ENCODE data around the gene CAMTA1.

The CAMTA1 gene

GRCh38 chr1:7768583-7768982 is 983.3 kb downstream of the CAMTA1 start:
- H3K4me3 ChIP-seq (ENCODE audit: low read depth, low read length) = no peak overlapping the region
- DNase-seq (ENCODE audit: low read depth) = no peak
- TF ChIP-seq CTCF (IDR thresholded peaks at IDR 0.05; ENCODE audit: low read depth, low read length, missing control alignments) = no peak

DNA sequence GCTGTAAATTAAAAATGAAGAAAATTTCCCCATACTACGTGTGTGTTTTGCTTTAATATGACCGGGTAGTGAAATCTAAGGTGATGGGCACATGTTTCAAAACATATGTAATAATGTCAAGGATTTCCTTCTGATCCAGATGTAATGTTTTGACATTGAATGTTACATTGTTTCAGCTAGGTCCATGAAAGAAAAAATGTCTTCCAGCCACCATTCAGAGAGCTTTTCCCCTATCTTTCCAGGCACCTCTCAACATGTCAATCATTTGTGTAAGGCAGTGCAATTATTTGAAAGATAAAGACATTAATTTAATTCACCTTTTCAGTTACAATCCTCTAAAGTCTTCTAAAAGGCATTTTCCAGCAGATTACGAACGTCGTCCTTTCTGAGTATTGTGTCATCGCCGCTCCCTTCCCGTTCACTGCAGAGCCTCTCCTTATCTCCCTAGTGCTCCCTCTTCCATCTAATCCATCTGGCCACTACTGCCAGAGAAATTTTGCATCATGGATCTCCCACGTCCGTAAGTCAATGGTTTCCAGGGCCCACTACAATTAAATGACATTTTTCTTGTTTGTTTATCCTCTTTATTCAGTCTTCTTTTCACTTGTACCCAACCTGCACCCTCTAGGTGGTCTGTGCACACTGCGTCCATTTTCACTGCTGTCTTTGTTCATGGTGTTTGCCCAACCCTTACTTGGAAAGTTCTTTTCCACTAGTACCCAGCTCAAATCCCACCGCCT is 984.6 kb downstream of the CAMTA1 start:
- no peak for DNase-seq (ENCODE audit: low read depth)
- H3K4me3 ChIP-seq (ENCODE audit: low read depth, low read length) = no peak overlapping the region
- no peak for TF ChIP-seq CTCF (IDR thresholded peaks at IDR 0.05; ENCODE audit: low read depth, low read length, missing control alignments)

DNA sequence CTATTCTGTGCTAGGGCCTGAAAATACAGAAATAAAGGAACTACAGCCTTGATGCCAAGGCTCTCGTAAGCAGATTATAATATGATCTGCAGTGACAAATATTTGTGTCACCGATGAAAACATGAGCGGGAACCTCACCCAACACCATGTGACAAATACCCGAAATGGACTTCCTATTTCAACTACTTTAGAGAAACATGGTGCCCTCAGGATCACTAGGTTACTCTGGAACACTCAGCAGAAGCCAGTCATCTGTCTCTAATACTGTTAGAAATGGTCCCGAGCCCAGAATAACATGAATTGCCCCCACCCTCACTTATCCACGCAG is 985.4 kb downstream of the CAMTA1 start:
- no peak for TF ChIP-seq CTCF (IDR thresholded peaks at IDR 0.05; ENCODE audit: low read depth, low read length, missing control alignments)
- peak overlapping the region; percentile 72 for H3K4me3 ChIP-seq (ENCODE audit: low read depth, low read length)
- DNase-seq (ENCODE audit: low read depth) = no peak

DNA sequence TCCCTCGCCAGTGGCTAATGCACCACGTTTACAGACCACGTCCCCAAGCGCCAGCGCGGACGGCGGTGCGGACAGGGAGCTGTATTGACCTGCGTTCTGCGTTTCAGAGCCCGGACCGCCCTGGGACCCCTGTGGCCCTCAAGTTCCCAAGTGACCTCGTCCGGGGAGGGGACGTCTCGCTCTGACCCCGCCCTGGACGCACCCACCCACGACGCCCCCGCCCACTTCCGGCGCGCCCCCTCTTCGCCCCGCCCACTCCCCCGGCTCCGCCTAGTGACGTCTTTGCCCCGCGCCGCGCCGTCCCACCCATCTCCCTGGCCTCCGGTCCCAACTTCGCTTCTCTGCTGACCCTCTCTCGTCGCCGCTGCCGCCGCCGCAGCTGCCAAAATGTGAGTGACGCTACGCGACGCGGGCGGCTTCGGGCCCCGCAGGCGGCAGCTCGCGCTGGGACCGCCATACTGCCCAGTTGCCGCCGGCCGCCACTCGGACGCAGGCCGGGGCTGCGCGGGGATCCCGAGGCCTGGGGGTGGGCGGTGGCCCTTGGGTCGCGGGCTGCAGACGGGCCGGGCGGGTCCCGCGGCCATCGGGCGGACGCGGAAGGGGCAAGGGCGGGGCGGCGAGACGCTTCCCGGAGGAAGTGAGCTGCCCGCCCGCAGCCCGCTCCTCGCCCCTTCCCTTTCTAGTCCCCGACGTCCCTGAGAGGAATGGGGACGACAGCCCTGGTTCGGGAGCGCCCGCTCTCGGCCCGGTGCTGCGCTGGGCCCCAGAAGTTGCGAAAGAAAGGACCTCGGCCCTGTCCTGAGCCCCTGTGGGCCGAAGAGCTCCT is 986.0 kb downstream of the CAMTA1 start, which contains the start of gene VAMP3:
Gene VAMP3, plus strand, starts transcription at position 300 of the 826 bp plus-strand sequence. Its CDS starts 88 bp downstream, at position 388.
- TF ChIP-seq CTCF (IDR thresholded peaks at IDR 0.05; ENCODE audit: low read depth, low read length, missing control alignments) = no peak
- H3K4me3 ChIP-seq (ENCODE audit: low read depth, low read length) = peak within 1 kb of the TSS; percentile 72
- no peak for DNase-seq (ENCODE audit: low read depth)

- TF ChIP-seq CTCF (IDR thresholded peaks at IDR 0.05; ENCODE audit: low read depth, low read length, missing control alignments) = no peak
- peak overlapping the region; percentile 72 for H3K4me3 ChIP-seq (ENCODE audit: low read depth, low read length)
- no peak for DNase-seq (ENCODE audit: low read depth)
These were observed 986.6 kb downstream of the CAMTA1 start for GRCh38 chr1:7771823-7772299.

DNA sequence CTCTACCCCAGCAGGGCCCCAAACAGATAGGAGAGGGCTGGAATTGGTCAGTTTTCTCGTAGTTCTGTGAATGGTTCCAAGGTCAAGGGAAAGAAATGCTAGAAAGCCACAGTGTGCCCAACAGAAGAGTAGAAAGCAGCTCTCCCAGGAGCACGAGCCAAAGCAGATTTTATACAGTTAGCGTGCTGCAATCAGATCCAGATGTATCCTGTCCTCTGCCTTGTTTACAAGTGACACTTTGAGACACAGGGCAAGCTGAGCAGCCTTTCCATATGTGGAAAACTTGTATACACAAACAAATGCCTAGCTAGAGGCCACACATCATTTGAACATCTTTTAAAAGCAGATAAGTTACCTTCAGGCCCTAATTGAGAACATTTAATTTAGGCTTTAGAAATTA is 992.3 kb downstream of the CAMTA1 start:
- no peak for DNase-seq (ENCODE audit: low read depth)
- TF ChIP-seq CTCF (IDR thresholded peaks at IDR 0.05; ENCODE audit: low read depth, low read length, missing control alignments) = no peak
- H3K4me3 ChIP-seq (ENCODE audit: low read depth, low read length) = no peak overlapping the region

All from GM12864 (cell line).